HG03442 (cell line): ENCODE data around the gene CD36.
A peak's percentile ranks its signal among the peaks of the same experiment; 100 is the strongest.

Experiments used
- ATAC-seq: cut with Tn5 transposase; IDR thresholded peaks from one replicate; pipeline ENCODE4 v1.9.1; 2021; ENCODE audit warnings: mild to moderate bottlenecking, moderate library complexity; ENCODE audit not compliant: unreplicated experiment

Gene CD36

DNA sequence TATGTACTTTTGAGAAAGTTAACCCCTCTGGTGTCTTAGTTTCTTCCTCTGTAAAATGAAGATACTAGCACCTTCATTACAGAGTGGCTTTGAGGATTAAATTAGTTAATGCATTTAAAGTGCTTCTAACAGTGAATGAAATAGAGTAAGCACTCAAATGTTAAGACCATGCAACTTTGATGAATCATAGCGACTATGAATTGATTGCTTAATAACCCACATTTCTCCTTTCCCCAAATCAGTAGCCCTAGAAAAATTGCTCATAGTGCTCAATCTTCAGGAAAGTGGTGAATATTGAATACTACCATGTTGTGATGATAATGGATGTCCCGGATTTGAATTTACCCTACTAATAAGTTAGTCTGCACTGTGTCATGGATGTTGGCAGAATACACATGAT is 48.1 kb downstream of the CD36 start:
- ATAC-seq, result no peak

DNA sequence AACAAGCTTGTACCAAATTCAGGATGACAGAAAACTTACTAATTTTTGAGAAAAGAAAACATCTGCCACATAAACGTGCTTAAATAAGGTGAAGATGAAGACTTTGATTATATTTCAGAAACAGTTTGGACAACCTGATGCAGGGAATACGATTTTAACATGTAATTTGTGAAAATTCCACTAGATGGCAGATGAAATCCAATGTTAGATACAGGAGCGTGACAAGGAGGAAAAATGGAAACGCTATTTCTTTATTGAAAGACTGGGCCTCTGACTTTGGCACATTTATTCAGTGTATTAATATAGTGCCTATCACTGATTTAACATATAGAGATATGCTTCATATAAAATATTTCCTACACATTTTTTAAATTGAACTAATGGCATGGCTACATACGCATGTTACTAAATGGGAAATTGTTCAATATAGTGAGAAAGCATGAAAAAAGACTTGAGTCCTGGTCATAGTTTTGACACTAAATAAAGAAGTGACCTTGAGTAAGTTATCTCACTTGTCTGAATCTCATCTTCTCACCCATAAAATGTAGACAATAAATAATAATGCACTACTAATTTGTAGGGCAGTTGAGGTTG is 60.7 kb downstream of the CD36 start:
- ATAC-seq, result peak; percentile 91

DNA sequence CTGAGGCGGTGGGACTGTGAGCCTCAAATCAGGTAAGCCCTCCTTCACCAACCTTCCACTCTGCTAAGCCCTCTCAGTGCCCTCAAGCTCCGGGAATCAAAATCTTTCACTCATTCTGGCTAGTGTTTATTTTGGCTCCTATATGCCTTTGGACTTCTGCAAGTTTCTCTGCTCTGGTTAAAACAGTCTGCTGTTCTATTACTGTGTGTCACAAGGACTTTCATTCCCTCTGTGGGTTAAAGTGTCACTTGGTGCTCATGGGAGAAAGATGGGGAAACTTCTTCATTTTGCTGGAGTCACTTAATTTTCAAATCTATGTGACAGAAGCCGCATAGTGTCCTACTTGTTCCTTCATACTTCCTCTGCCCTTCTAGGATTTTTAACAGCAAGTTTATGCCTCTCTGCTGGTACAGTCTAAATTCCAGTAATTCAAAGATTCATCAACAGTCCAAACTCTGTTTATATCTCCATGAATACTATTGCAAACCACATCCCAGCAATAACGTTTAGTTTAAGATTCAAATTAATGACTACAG is 61.3 kb downstream of the CD36 start:
- no peak for ATAC-seq

DNA sequence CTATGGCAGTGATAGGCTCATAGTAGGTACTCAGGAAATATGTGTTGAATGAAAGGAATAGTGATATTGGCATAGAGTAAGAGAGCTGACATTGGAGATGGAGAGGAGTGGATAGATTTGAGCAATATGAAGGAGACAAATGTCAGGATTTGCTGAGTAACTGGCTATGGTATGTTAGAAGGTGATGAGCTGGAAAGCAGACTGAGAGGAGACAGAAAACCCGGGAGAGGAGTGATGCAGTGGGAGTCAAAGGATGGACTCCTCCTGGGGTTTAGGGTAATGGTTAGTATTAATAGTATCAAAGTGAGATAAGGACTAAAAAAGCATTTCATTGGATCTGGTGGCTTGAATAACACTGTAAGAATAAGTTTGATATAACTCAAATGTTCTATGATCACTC is 64.8 kb downstream of the CD36 start:
- no peak for ATAC-seq

DNA sequence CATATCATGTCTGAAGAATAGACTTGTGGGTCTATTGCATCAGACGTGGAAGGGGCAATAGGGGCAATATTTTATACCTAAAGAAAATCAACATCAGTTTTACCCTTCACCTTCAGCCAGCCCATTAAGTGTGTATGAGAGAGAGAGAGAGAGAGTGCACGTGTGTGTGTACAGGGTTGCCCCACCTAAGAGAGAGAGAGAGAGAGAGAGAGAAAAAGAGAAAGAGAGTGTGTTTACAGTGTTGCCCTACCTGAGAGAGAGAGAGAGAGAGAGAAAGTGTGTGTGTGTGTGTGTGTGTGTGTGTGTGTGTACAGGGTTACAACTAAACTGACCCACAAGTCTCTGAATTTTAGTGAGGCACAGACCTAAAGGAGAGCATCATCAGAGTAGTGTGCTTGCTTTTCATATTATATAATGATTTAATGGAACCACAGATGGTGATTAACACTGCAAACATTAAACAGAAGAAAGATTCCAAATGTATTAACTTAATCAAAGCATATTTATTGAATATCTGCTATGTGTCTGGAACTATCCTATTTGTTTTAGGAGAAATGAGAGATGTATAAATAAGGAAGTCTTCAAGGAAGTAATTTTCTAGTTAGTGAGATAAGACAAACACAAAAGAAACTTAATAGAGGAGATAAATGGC is 66.8 kb downstream of the CD36 start:
- no peak for ATAC-seq

DNA sequence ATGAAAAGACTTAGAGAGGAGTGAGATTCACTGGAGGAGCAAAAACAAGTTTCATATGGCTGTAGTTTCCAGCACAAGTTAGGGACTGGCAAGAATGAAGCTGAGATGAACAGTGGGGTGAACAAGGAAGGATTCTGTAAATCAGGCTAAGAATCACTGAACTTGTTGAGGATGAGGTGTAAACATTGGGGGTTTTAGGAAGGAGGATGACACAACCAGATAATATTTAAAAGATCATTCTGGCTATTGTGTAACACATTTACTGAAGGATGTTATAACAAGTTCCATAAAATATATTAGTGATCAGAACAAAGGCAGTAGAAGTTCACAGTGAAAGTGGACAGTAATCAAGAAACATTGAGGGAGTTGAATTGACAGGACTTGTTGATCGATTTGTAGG is 68.9 kb downstream of the CD36 start:
- no peak for ATAC-seq

DNA sequence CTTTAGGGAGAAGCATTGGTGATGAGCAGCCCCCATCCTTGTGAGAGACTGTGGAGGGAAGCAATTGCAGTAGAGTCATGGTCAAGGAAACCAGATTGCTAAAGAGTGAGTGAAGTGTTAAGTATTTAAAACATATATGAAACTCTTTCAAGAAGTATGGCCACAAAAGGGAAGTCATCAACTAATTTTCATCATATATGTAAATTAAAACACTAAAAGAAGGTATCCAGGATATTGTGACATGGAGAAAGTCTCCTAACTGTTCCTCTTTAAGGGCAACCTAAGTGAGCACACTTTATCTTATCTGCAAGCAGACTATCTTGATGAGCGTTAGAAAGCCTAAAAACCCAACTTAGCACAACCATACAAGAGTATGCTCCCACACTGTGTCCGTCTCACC is 69.7 kb downstream of the CD36 start:
- ATAC-seq, result no peak

DNA sequence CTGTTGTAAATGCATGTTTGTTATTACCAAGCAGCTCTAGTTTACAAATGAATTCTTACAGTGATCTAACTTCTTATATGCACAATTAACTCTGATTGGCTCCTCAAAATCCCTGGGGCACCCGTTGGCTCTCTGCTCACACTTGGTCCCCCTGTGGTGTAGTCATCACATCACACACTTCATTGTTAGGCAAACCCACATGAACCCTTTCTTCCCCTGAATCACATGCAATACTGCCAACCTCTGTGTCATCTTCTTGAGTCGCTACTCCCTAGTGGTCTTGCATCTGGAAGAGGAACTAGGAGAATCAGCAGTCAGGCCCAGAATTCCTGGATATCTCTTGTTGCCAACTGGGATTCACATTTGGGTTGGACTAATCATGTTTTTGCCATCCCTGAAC is 73.1 kb downstream of the CD36 start:
- ATAC-seq, result no peak

DNA sequence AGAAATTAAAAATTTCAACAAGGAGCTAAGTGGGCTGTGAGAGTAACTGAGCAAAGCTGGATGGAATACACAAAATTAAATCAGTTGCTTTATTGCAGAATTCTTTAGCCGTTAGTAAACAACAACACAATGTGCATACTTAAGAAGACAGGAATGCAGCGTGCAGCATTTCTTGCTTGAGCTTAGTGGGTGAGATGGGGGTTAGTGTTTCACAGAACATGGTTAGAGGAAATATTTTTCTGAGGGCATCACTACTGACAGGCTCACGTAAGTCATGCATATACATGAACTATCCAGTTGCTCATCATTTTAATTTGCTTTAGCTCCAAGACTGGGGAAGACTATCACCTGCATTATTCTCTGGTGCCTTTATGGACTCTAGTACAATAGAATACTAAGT is 80.8 kb downstream of the CD36 start:
- no peak for ATAC-seq

DNA sequence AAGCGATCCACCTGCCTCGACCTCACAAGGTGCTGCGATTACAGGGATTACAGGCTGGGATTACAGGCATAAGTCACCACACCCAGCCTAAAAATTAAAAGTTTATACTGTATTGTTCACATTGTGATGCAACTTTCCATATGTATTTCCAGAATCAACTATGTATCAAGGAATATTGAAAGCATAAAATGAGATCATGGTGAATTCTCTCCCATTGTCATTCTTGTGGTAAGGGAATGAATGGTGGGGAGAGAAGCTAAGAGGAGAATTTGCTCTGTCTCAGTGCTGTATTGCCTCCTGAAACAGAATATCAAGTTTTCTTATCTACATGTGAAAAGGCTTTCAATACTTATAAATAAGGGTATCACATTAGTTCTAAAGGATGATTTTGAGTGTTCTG is 81.7 kb downstream of the CD36 start:
- no peak for ATAC-seq

DNA sequence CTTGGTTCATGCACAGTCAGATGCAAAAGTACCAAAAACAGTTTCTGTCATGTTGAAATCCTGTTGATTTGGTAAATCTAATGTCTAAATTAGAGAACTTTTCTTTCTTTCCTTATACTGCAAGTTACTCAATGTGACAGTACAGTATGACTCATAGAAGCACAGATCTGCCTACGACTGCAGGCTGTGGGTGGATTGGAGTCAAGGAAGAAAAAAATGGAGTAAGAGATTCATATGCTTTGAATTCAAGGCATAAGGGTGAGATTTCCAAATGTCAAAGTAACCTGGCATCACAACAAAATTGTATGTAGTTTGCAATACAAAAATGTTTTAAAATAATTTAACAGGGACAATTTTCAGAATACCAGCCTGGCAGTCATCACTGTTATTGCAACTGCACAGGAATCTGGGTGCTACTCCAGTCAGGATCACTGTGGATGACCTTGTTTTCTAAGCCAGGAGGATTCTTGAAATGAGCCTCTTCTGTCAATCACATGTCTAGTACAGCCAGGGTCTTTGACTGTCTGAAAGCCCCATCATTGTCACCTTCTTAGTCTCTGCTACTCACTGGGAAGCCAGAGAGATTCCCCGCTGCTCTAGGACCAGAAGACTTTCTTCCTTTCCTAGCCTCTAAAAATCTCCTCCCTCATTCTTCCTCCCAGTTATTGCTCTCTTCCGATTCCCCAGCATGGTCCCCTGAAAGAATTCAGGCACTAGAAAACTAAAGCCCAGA is 83.6 kb downstream of the CD36 start:
- ATAC-seq, result peak; percentile 45

DNA sequence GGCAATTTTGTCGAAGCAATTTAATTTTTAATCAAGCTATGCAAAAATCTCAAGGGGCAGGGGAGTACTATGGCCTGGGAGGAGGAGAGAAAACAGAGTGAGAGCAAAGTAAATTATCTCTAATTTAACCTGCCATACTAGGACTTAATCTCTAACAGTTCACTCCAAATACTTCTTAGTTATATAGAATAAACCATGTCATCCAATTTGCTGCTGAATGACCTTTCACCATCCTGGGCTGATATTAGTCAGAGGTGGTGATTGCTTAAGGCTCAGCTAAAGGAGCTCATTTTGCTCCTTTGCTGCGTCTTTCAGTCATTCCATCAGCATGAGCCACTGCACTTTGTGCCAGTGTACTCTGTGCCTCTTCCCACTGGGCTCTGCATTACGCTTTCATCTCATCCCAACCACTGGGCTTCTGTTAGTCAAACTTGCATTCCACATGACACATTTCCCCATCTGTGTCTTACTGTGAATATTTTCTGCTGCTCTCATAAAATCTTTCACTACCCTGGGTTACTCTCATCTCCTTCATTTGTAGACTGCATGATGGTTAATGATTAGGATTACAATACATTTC is 84.3 kb downstream of the CD36 start:
- no peak for ATAC-seq

DNA sequence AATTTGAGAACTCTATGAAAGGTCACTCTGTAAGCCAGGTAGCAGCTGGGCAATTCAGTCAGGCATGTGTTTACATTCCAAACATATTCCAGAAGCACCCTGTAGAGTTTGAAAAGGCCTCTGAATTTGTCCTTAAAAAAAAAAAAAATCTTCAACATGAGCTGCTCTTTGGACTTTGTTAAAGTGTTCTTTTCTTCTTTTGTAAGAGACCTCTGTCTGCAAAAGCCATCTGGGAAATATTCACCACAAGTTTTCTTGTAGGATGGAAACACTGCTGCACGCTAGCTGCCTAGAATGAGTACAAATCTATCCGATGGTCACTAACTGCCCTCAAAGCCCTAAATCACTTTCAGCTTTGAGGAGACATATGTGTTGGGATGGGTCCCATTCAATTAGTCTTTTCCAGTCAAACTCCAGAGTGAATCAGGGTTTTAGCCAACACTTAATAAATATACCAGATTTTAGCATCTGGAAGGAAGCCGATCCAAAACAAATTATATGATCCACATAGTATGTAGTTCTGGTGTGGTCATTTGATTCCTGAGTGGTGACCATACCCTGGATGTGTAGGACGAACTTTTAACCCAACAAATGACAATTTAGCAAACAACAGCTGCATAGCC is 85.9 kb downstream of the CD36 start:
- ATAC-seq, result no peak

DNA sequence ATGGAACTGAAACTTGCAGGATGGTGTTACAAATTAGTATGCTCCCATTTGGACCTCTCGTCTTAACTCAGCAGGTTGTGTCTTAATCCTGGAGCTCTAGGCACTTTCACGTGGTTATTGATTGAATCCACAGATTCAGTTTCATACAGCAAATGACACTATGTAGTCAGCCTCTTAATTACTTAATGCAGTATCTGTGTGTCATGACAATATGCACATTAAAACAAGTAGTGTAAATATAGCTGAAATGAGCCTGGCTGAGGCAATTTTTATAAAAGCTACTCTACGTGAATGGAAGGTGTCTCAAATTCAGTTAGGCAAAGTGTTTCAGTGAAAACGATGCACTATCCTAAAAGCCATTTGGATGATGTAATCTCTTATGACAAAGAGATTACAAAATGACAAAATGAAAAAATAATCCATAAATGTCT is 86.8 kb downstream of the CD36 start:
- ATAC-seq, result no peak
